Panc1 (cell line): ENCODE data around the gene CAVIN1. TPM values are rescaled to one million over a fixed set of nuclear protein-coding genes. Genes with fewer than 3 reads are reported as not detected.
A peak's percentile ranks its signal among the peaks of the same experiment; 100 is the strongest.

Experiments
- ATAC-seq: fragments of 200-7000 bp; cut with Tn5 transposase; 2 replicates; pipeline ENCODE4 v1.9.1; 2020; ENCODE audit warnings: mild to moderate bottlenecking, moderate library complexity
- BruUV-seq: library from RNA; stranded (reverse); fragments of 400-500 nt; replicated peaks from 2 replicates; lab custom pipeline; 2021; lab: Mats Ljungman, UMichigan
- CTCF ChIA-PET: fragments of 300-600 bp; sonication (Branson Sonifier 250); formaldehyde crosslinking; loops from one replicate; lab custom pipeline; 2022; ENCODE audit warnings: antibody characterized with exemption; lab: Charles Lee
- POLR2A ChIA-PET: fragments of 300-600 bp; sonication (Branson Sonifier 250); formaldehyde crosslinking; loops from one replicate; lab custom pipeline; 2022; ENCODE audit warnings: antibody characterized with exemption; lab: Charles Lee
- DNase-seq: peaks from one replicate; pipeline ENCODE4 v3.0.0-alpha.2; 2010; ENCODE audit warnings: low read depth, low spot score
- H3K27ac ChIP-seq: 2 replicates; pipeline ENCODE4 v1.5.1; 2011; ENCODE audit warnings: mild to moderate bottlenecking, low read length, inconsistent platforms
- H3K27me3 ChIP-seq: fragments of 200-500 bp; sonication (Bioruptor generic); 2 replicates; pipeline ENCODE4 v1.6.0; 2014; ENCODE audit warnings: low read length, inconsistent platforms; ENCODE audit not compliant: control insufficient read depth, insufficient read depth
- H3K36me3 ChIP-seq: fragments of 200-500 bp; sonication (Bioruptor generic); 2 replicates; pipeline ENCODE4 v1.5.1; 2014; ENCODE audit warnings: inconsistent platforms, mild to moderate bottlenecking, low read length, moderate library complexity; ENCODE audit not compliant: control insufficient read depth, insufficient read depth
- H3K4me1 ChIP-seq: 2 replicates; pipeline ENCODE4 v1.5.1; 2011; ENCODE audit warnings: inconsistent platforms, mild to moderate bottlenecking, low read length, moderate library complexity; ENCODE audit not compliant: control insufficient read depth, insufficient read depth
- H3K4me3 ChIP-seq, 2 experiments: 2 replicates each; pipeline ENCODE4 v1.5.1; 2011 to 2012; ENCODE audit warnings: low read depth in 2 of 2, low read length in 2 of 2, mild to moderate bottlenecking in 2 of 2, inconsistent platforms in 1 of 2, moderate library complexity in 1 of 2
- H3K9me3 ChIP-seq: fragments of 200-500 bp; sonication (Bioruptor generic); 2 replicates; pipeline ENCODE4 v1.5.1; 2014; ENCODE audit warnings: low read depth, mild to moderate bottlenecking, inconsistent platforms, low read length, moderate library complexity; ENCODE audit not compliant: control insufficient read depth, insufficient read depth
- CTCF ChIP-seq: fragments of 450-650 bp; IDR thresholded peaks from 2 replicates; pipeline ENCODE4 v1.5.1; 2017; ENCODE audit warnings: mild to moderate bottlenecking
- POLR2AphosphoS5 ChIP-seq: IDR thresholded peaks from 2 replicates; pipeline ENCODE4 v1.6.1; 2012; ENCODE audit warnings: mild to moderate bottlenecking, low read depth, low read length, moderate library complexity
- REST ChIP-seq, 2 experiments: IDR thresholded peaks; 2 replicates each; pipeline ENCODE4 v1.6.1; 2011 to 2012; ENCODE audit warnings: low read depth in 2 of 2, control low read depth in 1 of 2, low read length in 1 of 2, mild to moderate bottlenecking in 1 of 2, moderate library complexity in 1 of 2; ENCODE audit not compliant: insufficient read depth in 1 of 2
- SIN3A ChIP-seq: IDR thresholded peaks from 2 replicates; pipeline ENCODE4 v1.6.1; 2012; ENCODE audit warnings: low read depth, mild to moderate bottlenecking, low read length, moderate library complexity, borderline replicate concordance; ENCODE audit not compliant: insufficient read depth
- TCF7L2 ChIP-seq: IDR thresholded peaks from 2 replicates; pipeline ENCODE4 v1.6.1; 2011; ENCODE audit warnings: mild to moderate bottlenecking, low read depth, low read length, inconsistent platforms
- in situ Hi-C: cut with HindIII; loops from 2 replicates; pipeline ENCODE4 v1.10.0; 2016; ENCODE audit warnings: low sequenced_read_pairs, low pct_unique_long_range_greater_than_20kb
- intact Hi-C: fragments of 100-400 bp; cut with micrococcal nuclease; formaldehyde crosslinking; loops from one replicate; pipeline ENCODE4 v1.10.0; 2022; ENCODE audit not compliant: unreplicated experiment
- total RNA-seq: library from RNA; stranded (reverse); gene quantifications from one replicate; pipeline ENCODE4 v1.2.1, GENCODE V29; 2021; ENCODE audit not compliant: unreplicated experiment

CAVIN1 gene
- total RNA-seq, 1 experiment from 2014 or later = 315 TPM

- ATAC-seq (no peak), DNase-seq (no peak)
- Histone ChIP-seq H3K36me3 (no peaks in the 10 kb centered on the region), H3K9me3 (no peaks in the 10 kb centered on the region), H3K4me1 (peaks cover 58% of the 10 kb centered on the region), H3K4me3 (no peak overlapping the region), H3K27me3 (no peaks in the 10 kb centered on the region), H3K27ac (peak overlapping the region; percentile 67)
- in situ Hi-C loops = no loop called here
- BruUV-seq = no TSS peak
- POLR2A ChIA-PET = no interaction called here
- TF ChIP-seq CTCF (no peak), POLR2AphosphoS5 (no peak), SIN3A (no peak), TCF7L2 (no peak), REST (IDR thresholded peaks at IDR 0.05; ENCODE audit: insufficient read depth in 1 of 2, low read depth in 2 of 2, low read length in 1 of 2) (no peak)
- intact Hi-C loops = no loop called here
- CTCF ChIA-PET = interaction anchor here (0.7 to 1.1 kb wide), 2 partner anchors 97 to 121 kb away, joined by 6 to 7 read pairs; no protein-coding TSS in a partner anchor
These were observed 16.3 kb downstream of the CAVIN1 start for GRCh38 chr17:42406615-42407288.

GRCh38 chr17:42405963-42406495 is 17.0 kb downstream of the CAVIN1 start:
- peaks cover 53% of the 10 kb centered on the region for H3K4me1 ChIP-seq
- TF ChIP-seq REST (IDR thresholded peaks at IDR 0.05; ENCODE audit: insufficient read depth in 1 of 2, low read depth in 2 of 2, low read length in 1 of 2) = no peak
- peak; percentile 75 for TF ChIP-seq CTCF

More at GRCh38 chr17:42405963-42406495, 17.0 kb downstream of the CAVIN1 start:
- intact Hi-C loops (no loop called here), in situ Hi-C loops (no loop called here)
- Histone ChIP-seq H3K36me3 (no peaks in the 10 kb centered on the region), H3K27ac (no peak overlapping the region), H3K9me3 (no peaks in the 10 kb centered on the region), H3K27me3 (no peaks in the 10 kb centered on the region), H3K4me3 (no peak overlapping the region)
- ChIA-PET CTCF (interaction anchor here (0.7 to 1.1 kb wide), 2 partner anchors 96 to 121 kb away, joined by 6 to 7 read pairs; no protein-coding TSS in a partner anchor), POLR2A (interaction anchor here (0.6 kb wide), 1 partner anchor 473 kb away, joined by 4 read pairs; no protein-coding TSS in a partner anchor)
- no peak for DNase-seq
- no TSS peak for BruUV-seq
- ATAC-seq = peak; percentile 43
